Measurements from ENCODE around the gene AGPAT3. TPM values are rescaled to one million over a fixed set of nuclear protein-coding genes. Genes with fewer than 3 reads are reported as not detected.

AGPAT3 gene
- total RNA-seq, 2 experiments from 2014 or later, result 101 to 102 TPM

- POLR2A ChIA-PET, result no interaction called here
- H3K36me3 Mint-ChIP-seq (ENCODE audit: low read depth), result peaks cover 46% of the 10 kb centered on the region
- no peaks in the 10 kb centered on the region for H3K9me3 Mint-ChIP-seq
- no peak overlapping the region for H3K27ac Mint-ChIP-seq
- peaks cover 19% of the 10 kb centered on the region for H3K4me1 Mint-ChIP-seq
- no peak for DNase-seq
- no peak overlapping the region for H3K4me3 Mint-ChIP-seq
- CTCF ChIA-PET, result no interaction called here
- no peaks in the 10 kb centered on the region for H3K27me3 Mint-ChIP-seq
These were observed 34.5 kb downstream of the AGPAT3 start for GRCh38 chr21:43899307-43900077.

GRCh38 chr21:43900078-43900385 is 35.0 kb downstream of the AGPAT3 start:
- H3K36me3 Mint-ChIP-seq (ENCODE audit: low read depth), result peaks cover 50% of the 10 kb centered on the region
- no peak for DNase-seq
- no peaks in the 10 kb centered on the region for H3K27me3 Mint-ChIP-seq
- ChIA-PET POLR2A (no interaction called here), CTCF (no interaction called here)
- no peaks in the 10 kb centered on the region for H3K9me3 Mint-ChIP-seq
- H3K4me1 Mint-ChIP-seq, result peaks cover 16% of the 10 kb centered on the region
- H3K4me3 Mint-ChIP-seq, result no peak overlapping the region
- no peak overlapping the region for H3K27ac Mint-ChIP-seq

GRCh38 chr21:43900690-43901089 is 35.7 kb downstream of the AGPAT3 start:
- Mint-ChIP-seq H3K36me3 (ENCODE audit: low read depth) (peaks cover 52% of the 10 kb centered on the region), H3K27me3 (no peaks in the 10 kb centered on the region), H3K27ac (no peak overlapping the region), H3K9me3 (no peaks in the 10 kb centered on the region), H3K4me1 (peaks cover 16% of the 10 kb centered on the region), H3K4me3 (no peak overlapping the region)
- ChIA-PET CTCF (no interaction called here), POLR2A (no interaction called here)
- DNase-seq, result no peak

GRCh38 chr21:43902441-43902840 is 37.4 kb downstream of the AGPAT3 start:
- DNase-seq, result no peak
- Mint-ChIP-seq H3K27ac (no peak overlapping the region), H3K4me1 (peaks cover 16% of the 10 kb centered on the region), H3K27me3 (no peaks in the 10 kb centered on the region), H3K4me3 (no peak overlapping the region), H3K9me3 (no peaks in the 10 kb centered on the region), H3K36me3 (ENCODE audit: low read depth) (peaks cover 59% of the 10 kb centered on the region)
- ChIA-PET POLR2A (no interaction called here), CTCF (interaction anchor here (0.6 kb wide), 1 partner anchor 16 kb away, joined by 4 read pairs; no protein-coding TSS in a partner anchor)

GRCh38 chr21:43903451-43904091 is 38.5 kb downstream of the AGPAT3 start:
- peaks cover 13% of the 10 kb centered on the region for H3K4me1 Mint-ChIP-seq
- no peaks in the 10 kb centered on the region for H3K9me3 Mint-ChIP-seq
- no peak overlapping the region for H3K27ac Mint-ChIP-seq
- H3K27me3 Mint-ChIP-seq, result no peaks in the 10 kb centered on the region
- H3K36me3 Mint-ChIP-seq (ENCODE audit: low read depth), result peaks cover 53% of the 10 kb centered on the region
- DNase-seq, result no peak
- POLR2A ChIA-PET, result no interaction called here
- no peak overlapping the region for H3K4me3 Mint-ChIP-seq
- CTCF ChIA-PET, result no interaction called here

- ChIA-PET POLR2A (no interaction called here), CTCF (no interaction called here)
- Mint-ChIP-seq H3K27ac (no peak overlapping the region), H3K9me3 (no peaks in the 10 kb centered on the region), H3K4me1 (peaks cover 13% of the 10 kb centered on the region), H3K27me3 (no peaks in the 10 kb centered on the region), H3K4me3 (no peak overlapping the region), H3K36me3 (ENCODE audit: low read depth) (peaks cover 49% of the 10 kb centered on the region)
- DNase-seq, result no peak
These were observed 39.3 kb downstream of the AGPAT3 start for GRCh38 chr21:43904331-43904781.

- H3K36me3 Mint-ChIP-seq (ENCODE audit: low read depth), result peaks cover 43% of the 10 kb centered on the region
- ChIA-PET POLR2A (no interaction called here), CTCF (no interaction called here)
- no peaks in the 10 kb centered on the region for H3K9me3 Mint-ChIP-seq
- H3K27ac Mint-ChIP-seq, result no peak overlapping the region
- peaks cover 7% of the 10 kb centered on the region for H3K4me1 Mint-ChIP-seq
- H3K27me3 Mint-ChIP-seq, result no peaks in the 10 kb centered on the region
- H3K4me3 Mint-ChIP-seq, result no peak overlapping the region
- DNase-seq, result no peak
These were observed 40.9 kb downstream of the AGPAT3 start for GRCh38 chr21:43905726-43906455.

GRCh38 chr21:43906585-43907370 is 41.8 kb downstream of the AGPAT3 start:
- peaks cover 41% of the 10 kb centered on the region for H3K36me3 Mint-ChIP-seq (ENCODE audit: low read depth)
- peaks cover 5% of the 10 kb centered on the region for H3K4me1 Mint-ChIP-seq
- POLR2A ChIA-PET, result no interaction called here
- H3K27me3 Mint-ChIP-seq, result no peaks in the 10 kb centered on the region
- CTCF ChIA-PET, result interaction anchor here (0.6 to 0.7 kb wide), 2 partner anchors 26 to 887 kb away, joined by 3 read pairs; no protein-coding TSS in a partner anchor
- H3K27ac Mint-ChIP-seq, result no peak overlapping the region
- no peaks in the 10 kb centered on the region for H3K9me3 Mint-ChIP-seq
- DNase-seq, result no peak
- H3K4me3 Mint-ChIP-seq, result no peak overlapping the region

- ChIA-PET POLR2A (no interaction called here), CTCF (no interaction called here)
- DNase-seq, result no peak
- Mint-ChIP-seq H3K9me3 (peaks cover 8% of the 10 kb centered on the region), H3K4me1 (peaks cover 4% of the 10 kb centered on the region), H3K4me3 (no peak overlapping the region), H3K27me3 (no peaks in the 10 kb centered on the region), H3K27ac (no peak overlapping the region), H3K36me3 (ENCODE audit: low read depth) (peaks cover 47% of the 10 kb centered on the region)
These were observed 42.7 kb downstream of the AGPAT3 start for GRCh38 chr21:43907751-43908150.

- Mint-ChIP-seq H3K27ac (no peak overlapping the region), H3K4me1 (peaks cover 5% of the 10 kb centered on the region), H3K9me3 (peaks cover 11% of the 10 kb centered on the region), H3K4me3 (no peak overlapping the region), H3K27me3 (no peaks in the 10 kb centered on the region), H3K36me3 (ENCODE audit: low read depth) (peaks cover 49% of the 10 kb centered on the region)
- DNase-seq, result no peak
- POLR2A ChIA-PET, result no interaction called here
- CTCF ChIA-PET, result no interaction called here
These were observed 43.1 kb downstream of the AGPAT3 start for GRCh38 chr21:43908167-43908566.

- ChIA-PET CTCF (no interaction called here), POLR2A (no interaction called here)
- peaks cover 45% of the 10 kb centered on the region for H3K36me3 Mint-ChIP-seq (ENCODE audit: low read depth)
- no peaks in the 10 kb centered on the region for H3K27me3 Mint-ChIP-seq
- H3K4me3 Mint-ChIP-seq, result no peak overlapping the region
- no peak overlapping the region for H3K27ac Mint-ChIP-seq
- peaks cover 12% of the 10 kb centered on the region for H3K4me1 Mint-ChIP-seq
- peaks cover 11% of the 10 kb centered on the region for H3K9me3 Mint-ChIP-seq
- no peak for DNase-seq
These were observed 44.8 kb downstream of the AGPAT3 start for GRCh38 chr21:43909741-43910400.

GRCh38 chr21:43910460-43910859 is 45.4 kb downstream of the AGPAT3 start:
- POLR2A ChIA-PET, result no interaction called here
- peaks cover 45% of the 10 kb centered on the region for H3K36me3 Mint-ChIP-seq (ENCODE audit: low read depth)
- H3K4me3 Mint-ChIP-seq, result no peak overlapping the region
- H3K27me3 Mint-ChIP-seq, result no peaks in the 10 kb centered on the region
- DNase-seq, result no peak
- peaks cover 12% of the 10 kb centered on the region for H3K4me1 Mint-ChIP-seq
- H3K9me3 Mint-ChIP-seq, result peaks cover 11% of the 10 kb centered on the region
- no peak overlapping the region for H3K27ac Mint-ChIP-seq
- CTCF ChIA-PET, result no interaction called here
